ENCODE results near the gene DIRAS3. TPM values are rescaled to one million over a fixed set of nuclear protein-coding genes. Genes with fewer than 3 reads are reported as not detected.

The DIRAS3 gene
- total RNA-seq, 1 donor from 2014 or later: 7.4 TPM

- H3K27me3 Mint-ChIP-seq: no peaks in the 10 kb centered on the region
- no peak for TF ChIP-seq CTCF (IDR thresholded peaks at IDR 0.05; ENCODE audit: unreplicated experiment)
- H3K4me3 Mint-ChIP-seq (ENCODE audit: low read depth): no peak overlapping the region
- DNase-seq (ENCODE audit: low spot score, unreplicated experiment): no peak
- H3K36me3 Mint-ChIP-seq (ENCODE audit: insufficient read depth): no peaks in the 10 kb centered on the region
- peaks cover 2% of the 10 kb centered on the region for H3K4me1 Mint-ChIP-seq (ENCODE audit: low read depth)
- H3K27ac Mint-ChIP-seq: no peak overlapping the region
- peaks cover 27% of the 10 kb centered on the region for H3K9me3 Mint-ChIP-seq (ENCODE audit: low read depth)
Observed at GRCh38 chr1:67997746-67998145, 52.7 kb downstream of the DIRAS3 start.

Other genes with a start within 250 kb of the DIRAS3 start
- 8.9 and 9.7 TPM in 2 replicates for gene GNG12, start 217.2 kb downstream of the DIRAS3 start, total RNA-seq
- gene WLS, start 181.9 kb upstream of the DIRAS3 start, total RNA-seq: 123 and 140 TPM in 2 replicates